H1 (cell line): ENCODE data around the gene PCIF1. TPM values are rescaled to one million over a fixed set of nuclear protein-coding genes. Genes with fewer than 3 reads are reported as not detected.

ENCODE experiments used
- CTCF ChIA-PET: fragments of 300-600 bp; sonication (Branson Sonifier 250); formaldehyde crosslinking; loops from one replicate; lab custom pipeline; 2021; ENCODE audit not compliant: partially characterized antibody; lab: Charles Lee
- POLR2A ChIA-PET: fragments of 300-600 bp; sonication (Branson Sonifier 250); formaldehyde crosslinking; loops from one replicate; lab custom pipeline; 2021; ENCODE audit warnings: inconsistent platforms; ENCODE audit not compliant: partially characterized antibody; lab: Charles Lee
- DNase-seq, 2 experiments: peaks; one replicate each; pipeline versions ENCODE4 v3.0.0 to v3.0.0-alpha.2; 2010 to 2022; ENCODE audit warnings: low spot score in 2 of 2, low read depth in 1 of 2, mixed read lengths in 1 of 2
- FAIRE-seq: peaks from 2 replicates; lab custom pipeline; 2011; peaks lifted over from hg19 to GRCh38; lab: Jason Lieb, UNC
- H2AFZ ChIP-seq: 2 replicates; pipeline ENCODE4 v1.8.1; 2012; ENCODE audit warnings: low read length, inconsistent platforms
- H2AK5ac ChIP-seq: 2 replicates; pipeline ENCODE4 v1.6.1; 2013; ENCODE audit warnings: low read depth, low read length
- H2BK120ac ChIP-seq: replicated peaks from 2 replicates; pipeline ENCODE3; 2013; ENCODE audit warnings: low read depth, low read length, inconsistent platforms
- H2BK12ac ChIP-seq: 2 replicates; pipeline ENCODE4 v1.6.1; 2013; ENCODE audit warnings: low read depth, low read length
- H2BK15ac ChIP-seq: 2 replicates; pipeline ENCODE4 v1.6.1; 2013; ENCODE audit warnings: low read length
- H2BK20ac ChIP-seq: 2 replicates; pipeline ENCODE4 v1.6.1; 2013; ENCODE audit warnings: low read length
- H2BK5ac ChIP-seq: 2 replicates; pipeline ENCODE4 v1.6.1; 2013; ENCODE audit warnings: low read depth, low read length
- H3K14ac ChIP-seq: 2 replicates; pipeline ENCODE4 v1.6.1; 2013; ENCODE audit warnings: inconsistent platforms; ENCODE audit not compliant: insufficient read length
- H3K18ac ChIP-seq: 2 replicates; pipeline ENCODE4 v1.6.1; 2013; ENCODE audit warnings: low read length; ENCODE audit errors: extremely low read depth
- H3K23ac ChIP-seq: 2 replicates; pipeline ENCODE4 v1.6.1; 2013; ENCODE audit warnings: inconsistent platforms; ENCODE audit not compliant: insufficient read length
- H3K23me2 ChIP-seq: 2 replicates; pipeline ENCODE4 v1.6.1; 2013; ENCODE audit warnings: low read depth, low read length
- H3K27ac ChIP-seq: 2 replicates; pipeline ENCODE4 v1.6.1; 2011; ENCODE audit warnings: low read depth, low read length, inconsistent platforms
- H3K27me3 ChIP-seq, 4 experiments: replicated peaks in 1 of 4; 1 replicate in 1 of 4; 2 replicates in 3 of 4; pipeline versions ENCODE4 v1.6.1 to v1.8.1; 2011 to 2013; ENCODE audit warnings: low read length in 3 of 4, mild to moderate bottlenecking in 3 of 4, inconsistent platforms in 2 of 4, mixed read lengths in 2 of 4, moderate library complexity in 1 of 4; ENCODE audit not compliant: control insufficient read depth in 3 of 4, insufficient read depth in 3 of 4; ENCODE audit errors: extremely low read depth in 1 of 4
- H3K36me3 ChIP-seq, 4 experiments: 2 replicates each; pipeline versions ENCODE4 v1.6.1 to v1.8.1; 2011 to 2013; ENCODE audit warnings: mild to moderate bottlenecking in 4 of 4, low read length in 3 of 4, moderate library complexity in 2 of 4, control low read depth in 1 of 4, inconsistent platforms in 1 of 4; ENCODE audit not compliant: insufficient read depth in 4 of 4, control insufficient read depth in 2 of 4
- H3K4ac ChIP-seq: replicated peaks from 2 replicates; pipeline ENCODE3; 2013; ENCODE audit warnings: low read length, low read depth, mixed read lengths, inconsistent platforms; ENCODE audit not compliant: insufficient read length
- H3K4me1 ChIP-seq, 4 experiments: replicated peaks in 1 of 4; 1 replicate in 1 of 4; 2 replicates in 3 of 4; pipeline versions ENCODE4 v1.6.1 to v1.8.1; 2011 to 2013; ENCODE audit warnings: low read length in 3 of 4, inconsistent platforms in 2 of 4, mixed read lengths in 1 of 4; ENCODE audit not compliant: insufficient read depth in 4 of 4, control insufficient read depth in 3 of 4
- H3K4me2 ChIP-seq, 2 experiments: 2 replicates each; pipeline versions ENCODE4 v1.6.1 to v1.8.1; 2011 to 2013; ENCODE audit warnings: low read depth in 2 of 2, low read length in 2 of 2, control low read depth in 1 of 2, inconsistent platforms in 1 of 2, mild to moderate bottlenecking in 1 of 2; ENCODE audit not compliant: insufficient read depth in 1 of 2
- H3K4me3 ChIP-seq, 4 experiments: fragments of 200-600, 300-600 bp in 1 of 4; sonication (generic), shearing (Covaris generic), sonication (Bioruptor Twin) in 1 of 4; 2 replicates each; pipeline versions ENCODE4 v1.5.1 to v1.8.1; 2011 to 2016; ENCODE audit warnings: low read length in 4 of 4, low read depth in 3 of 4, control low read depth in 2 of 4, inconsistent platforms in 2 of 4, mild to moderate bottlenecking in 2 of 4, mixed read lengths in 1 of 4, moderate library complexity in 1 of 4; ENCODE audit not compliant: insufficient read depth in 2 of 4; ENCODE audit errors: extremely low read depth in 1 of 4
- H3K56ac ChIP-seq: replicated peaks from 2 replicates; pipeline ENCODE3; 2013; ENCODE audit warnings: low read depth, mild to moderate bottlenecking, mixed read lengths, low read length, inconsistent platforms; ENCODE audit not compliant: insufficient read length
- H3K79me1 ChIP-seq: 2 replicates; pipeline ENCODE4 v1.6.1; 2013; ENCODE audit warnings: low read depth, low read length, control low read depth
- H3K79me2 ChIP-seq, 2 experiments: 2 replicates each; pipeline versions ENCODE4 v1.6.1 to v1.8.1; 2012 to 2013; ENCODE audit warnings: low read length in 2 of 2, mild to moderate bottlenecking in 2 of 2, inconsistent platforms in 1 of 2; ENCODE audit not compliant: insufficient read depth in 2 of 2, control insufficient read depth in 1 of 2
- H3K9ac ChIP-seq, 4 experiments: replicated peaks in 1 of 4; 1 replicate in 1 of 4; 2 replicates in 3 of 4; pipeline versions ENCODE4 v1.6.1 to v1.8.1; 2011 to 2013; ENCODE audit warnings: low read depth in 3 of 4, low read length in 3 of 4, control low read depth in 2 of 4, mild to moderate bottlenecking in 2 of 4, moderate library complexity in 2 of 4, inconsistent platforms in 1 of 4; ENCODE audit errors: extremely low read depth in 1 of 4
- H3K9me3 ChIP-seq, 2 experiments: 2 replicates each; pipeline versions ENCODE4 v1.6.1 to v1.8.1; 2012 to 2013; ENCODE audit warnings: mild to moderate bottlenecking in 2 of 2, moderate library complexity in 2 of 2, control low read depth in 1 of 2, inconsistent platforms in 1 of 2, low read depth in 1 of 2, low read length in 1 of 2, mixed read lengths in 1 of 2; ENCODE audit not compliant: insufficient read depth in 2 of 2
- H4K20me1 ChIP-seq, 2 experiments: replicated peaks in 1 of 2; 2 replicates each; pipeline versions ENCODE3 to v1.8.1; 2011 to 2013; ENCODE audit warnings: inconsistent platforms in 2 of 2, low read length in 2 of 2, mild to moderate bottlenecking in 1 of 2; ENCODE audit not compliant: insufficient read depth in 2 of 2, control insufficient read depth in 1 of 2
- H4K5ac ChIP-seq: 2 replicates; pipeline ENCODE4 v1.6.1; 2013; ENCODE audit warnings: low read length, low read depth, mixed read lengths, inconsistent platforms; ENCODE audit not compliant: insufficient read length
- H4K8ac ChIP-seq: 2 replicates; pipeline ENCODE4 v1.8.0; 2013; ENCODE audit warnings: mild to moderate bottlenecking, moderate library complexity, low read length, inconsistent platforms; ENCODE audit not compliant: insufficient read depth; ENCODE audit errors: extremely low read depth
- H4K91ac ChIP-seq: replicated peaks from 2 replicates; pipeline ENCODE3; 2013; ENCODE audit warnings: low read length, mixed read lengths, inconsistent platforms; ENCODE audit not compliant: insufficient read length
- ATF3 ChIP-seq: IDR thresholded peaks from 2 replicates; pipeline ENCODE4 v1.6.1; 2011; ENCODE audit warnings: low read depth, mild to moderate bottlenecking, low read length; ENCODE audit not compliant: insufficient read depth
- CBX8 ChIP-seq: fragments of 300-800, 300-1000 bp; sonication (generic); IDR thresholded peaks from 2 replicates; pipeline ENCODE4 v1.7.1; 2016; ENCODE audit warnings: low read depth, low read length, borderline replicate concordance
- GABPA ChIP-seq: IDR thresholded peaks from 2 replicates; pipeline ENCODE4 v1.6.1; 2011; ENCODE audit warnings: mild to moderate bottlenecking, low read length, moderate library complexity, borderline replicate concordance; ENCODE audit not compliant: insufficient read depth
- KDM4A ChIP-seq: IDR thresholded peaks from one replicate; pipeline ENCODE4 v1.7.1; 2012; ENCODE audit warnings: low read depth, mild to moderate bottlenecking, moderate library complexity, low read length, inconsistent platforms; ENCODE audit not compliant: severe bottlenecking
- POLR2AphosphoS5 ChIP-seq: IDR thresholded peaks from 2 replicates; pipeline ENCODE4 v1.6.1; 2011; ENCODE audit warnings: low read depth, low read length
- SIX5 ChIP-seq: IDR thresholded peaks from 2 replicates; pipeline ENCODE4 v1.6.1; 2011; ENCODE audit warnings: mild to moderate bottlenecking, low read depth, low read length
- WGBS, 2 experiments: shearing (Covaris generic) in 1 of 2; methylation state at CpG; one replicate each; pipeline versions ENCODE4 v1.1.6 to v1.1.7; 2013 to 2015; ENCODE audit warnings: low lambda C conversion rate in 2 of 2, mixed read lengths in 2 of 2, inconsistent platforms in 1 of 2, low coverage in 1 of 2, missing lambda C conversion rate in 1 of 2; ENCODE audit not compliant: insufficient replicate concordance in 2 of 2, insufficient coverage in 1 of 2, insufficient read length in 1 of 2; ENCODE audit errors: extremely low coverage in 1 of 2, missing lambda C conversion rate in 1 of 2; 5-methylcytosine and 5-hydroxymethylcytosine counted together
- long read RNA-seq, 2 experiments: library from RNA in 1 of 2; library from capped mRNA in 1 of 2; stranded (forward); transcript quantifications; one replicate each; pipeline ENCODE4 v2.0.0, GENCODE V29; 2021; ENCODE audit warnings: inconsistent platforms in 1 of 2
- polyA minus RNA-seq, 3 experiments: library from RNA; depleted of rRNA, polyadenylated mRNA; stranded (reverse); fragments of >200 nt; gene quantifications; 1 replicate in 2 of 3; 2 replicates in 1 of 3; pipeline ENCODE4 v1.2.3, GENCODE V29; 2011
- polyA plus RNA-seq, 7 experiments: library from polyadenylated mRNA; depleted of rRNA in 3 of 7; stranded (reverse) in 5 of 7; unstranded in 2 of 7; fragments of >200 nt in 5 of 7; fragments of 200-250 nt in 2 of 7; gene quantifications; 1 replicate in 5 of 7; 2 replicates in 1 of 7; 4 replicates in 1 of 7; pipeline versions ENCODE4 v1.2.1 to v1.2.3, GENCODE V29; 2011 to 2013; ENCODE audit warnings: missing spikeins in 2 of 7, mixed read lengths in 2 of 7
- total RNA-seq: library from RNA; stranded (reverse); fragmentation: NEBNext Ultra II Directional; extraction: Animal tissue kit (Norgen Biotek cat#: 25700); gene quantifications from 2 replicates; pipeline ENCODE4 v1.2.1, GENCODE V29; 2021

Gene PCIF1
- 27.2 and 30.3 TPM in 2 replicates for total RNA-seq
- polyA plus RNA-seq (2011; rRNA removed) = 30.6 and 54.7 TPM in 2 replicates
- 23.8 TPM for polyA plus RNA-seq (2011; cell fraction: cytosol; rRNA removed)
- polyA plus RNA-seq (2011; cell fraction: nucleus; rRNA removed) = 58.2 TPM
- 19.8 to 36.6 TPM (median 32.6 TPM) in 4 replicates for polyA plus RNA-seq (2012, experiment 1 of 2)
- 37.9 TPM for polyA plus RNA-seq (2012, experiment 2 of 2)
- polyA plus RNA-seq (2013, experiment 1 of 2) = 23.6 TPM
- 20.7 TPM for polyA plus RNA-seq (2013, experiment 2 of 2)
- 20.9 and 29.6 TPM in 2 replicates for polyA minus RNA-seq (2011; rRNA and poly(A)+ RNA removed)
- 20.2 TPM for polyA minus RNA-seq (2011; cell fraction: cytosol; rRNA and poly(A)+ RNA removed)
- 42.0 TPM for polyA minus RNA-seq (2011; cell fraction: nucleus; rRNA and poly(A)+ RNA removed)
- long read RNA-seq, experiment 1, transcript PCIF1-203 (2 exons, 627 nt) = minor isoform, 8 of 45 reads
- long read RNA-seq, experiment 1, transcript PCIF1-201 (17 exons, 2,747 nt) = major isoform, 12 of 45 reads
- long read RNA-seq, experiment 1, partial matches to known transcripts = 18 of 45 reads
- long read RNA-seq, experiment 1, other reads (novel, unspliced or antisense) = 7 of 45 reads
- long read RNA-seq, experiment 2, transcript PCIF1-201 (17 exons, 2,747 nt) = major isoform, 8 of 13 reads
- long read RNA-seq, experiment 2, partial matches to known transcripts = 0 of 13 reads
- long read RNA-seq, experiment 2, other reads (novel, unspliced or antisense) = 4 of 13 reads

- Histone ChIP-seq H3K4me1 (peaks cover 5 to 31% (median 14%) of the 10 kb centered on the region in 4 experiments), H3K23ac (no peak within 1 kb of the TSS), H3K79me1 (no peaks in the 10 kb centered on the region; the same call in 1 of the 2 replicates), H2BK15ac (no peak within 1 kb of the TSS; the same call in 1 of the 2 replicates), H3K18ac (peak within 1 kb of the TSS; percentile 99), H3K14ac (no peak within 1 kb of the TSS), H2AFZ (no peak within 1 kb of the TSS; the same call in 1 of the 2 replicates), H3K4me2 (peak within 1 kb of the TSS; percentile 72 to 73), H3K36me3 (peaks cover 3 to 16% (median 12%) of the 10 kb centered on the region in 4 experiments; a peak in 7 of 8 replicates), H3K9ac (peak within 1 kb of the TSS; percentile 91 to 100 (median 100)), H3K56ac (peak within 1 kb of the TSS; percentile 98), H2BK5ac (peak within 1 kb of the TSS; percentile 96), H4K91ac (peak within 1 kb of the TSS; percentile 99), H3K4me3 (peak within 1 kb of the TSS; percentile 76 to 91 (median 86)), H4K20me1 (no peaks in the 10 kb centered on the region), H3K27ac (peak within 1 kb of the TSS; percentile 100), H3K9me3 (no peaks in the 10 kb centered on the region), H3K27me3 (no peaks in the 10 kb centered on the region), H2AK5ac (no peak within 1 kb of the TSS), H2BK12ac (no peak within 1 kb of the TSS; the same call in 1 of the 2 replicates), H4K8ac (peak within 1 kb of the TSS; percentile 100), H4K5ac (peak within 1 kb of the TSS; percentile 96), H2BK120ac (peak within 1 kb of the TSS; percentile 67), H2BK20ac (no peak within 1 kb of the TSS), H3K23me2 (peaks cover 3% of the 10 kb centered on the region; the same call in 1 of the 2 replicates), H3K79me2 (peaks cover 0 to 22% of the 10 kb centered on the region in 2 experiments; a peak in 2 of 4 replicates), H3K4ac (peak within 1 kb of the TSS; percentile 96)
- DNase-seq (peak; percentile 91 to 99), FAIRE-seq (no peak)
- CTCF ChIA-PET = interaction anchor here (0.6 to 2.9 kb wide), 7 partner anchors 12 to 135 kb away, joined by 3 to 12 read pairs (median 6); no protein-coding TSS in a partner anchor
- 1% methylated on average over 44 of the region's 102 CpGs; no CpG with 5 or more reads in 1 of the 2 experiments for WGBS, 2 experiments
- POLR2A ChIA-PET = interaction anchor here (0.6 to 18.4 kb wide), 38 partner anchors 13 to 587 kb away, joined by 3 to 283 read pairs (median 6); partner anchors contain the start of genes ACOT8, CTSA, NEURL2 and PLTP
- peak; percentile 90 for TF ChIP-seq POLR2AphosphoS5
- no peak for TF ChIP-seq CBX8
- TF ChIP-seq ATF3 = no peak
- TF ChIP-seq KDM4A = peak; percentile 61
- TF ChIP-seq GABPA = no peak
- peak; percentile 68 for TF ChIP-seq SIX5
These were observed at the start of gene PCIF1 for GRCh38 chr20:45934586-45935415. TSS of gene PCIF1 (plus strand) at chr20:45934683. CDS start at chr20:45939000, 4,317 bp downstream.
